PFSK-1 (cell line): ENCODE measurements around the gene KLHL40.

Experiments used
- FOXP2 ChIP-seq: optimal IDR thresholded peaks from 2 replicates; pipeline ENCODE3; 2011; ENCODE audit warnings: borderline replicate concordance, control low read depth, inconsistent platforms; ENCODE audit not compliant: insufficient read depth; ENCODE audit errors: extremely low read length, extremely low read depth
- POLR2AphosphoS5 ChIP-seq: IDR thresholded peaks from 2 replicates; pipeline ENCODE4 v1.6.1; 2012; ENCODE audit warnings: low read depth, mild to moderate bottlenecking, control low read depth, low read length, moderate library complexity
- SIN3A ChIP-seq: IDR thresholded peaks from 2 replicates; pipeline ENCODE4 v1.6.1; 2012; ENCODE audit warnings: mild to moderate bottlenecking, low read length, moderate library complexity, borderline replicate concordance; ENCODE audit not compliant: insufficient read depth
- TAF1 ChIP-seq: IDR thresholded peaks from 2 replicates; pipeline ENCODE4 v1.6.1; 2012; ENCODE audit warnings: low read length, control low read depth, borderline replicate concordance; ENCODE audit not compliant: insufficient read depth
- TF ChIP-seq, protein P1 (sequence below), 2 experiments: IDR thresholded peaks; 2 replicates each; pipeline versions ENCODE4 v1.6.1 to v1.8.0; 2011 to 2012; ENCODE audit warnings: low read depth in 2 of 2, low read length in 2 of 2, control low read depth in 1 of 2, inconsistent platforms in 1 of 2, mild to moderate bottlenecking in 1 of 2, moderate library complexity in 1 of 2; ENCODE audit not compliant: insufficient read depth in 1 of 2

Gene KLHL40

DNA sequence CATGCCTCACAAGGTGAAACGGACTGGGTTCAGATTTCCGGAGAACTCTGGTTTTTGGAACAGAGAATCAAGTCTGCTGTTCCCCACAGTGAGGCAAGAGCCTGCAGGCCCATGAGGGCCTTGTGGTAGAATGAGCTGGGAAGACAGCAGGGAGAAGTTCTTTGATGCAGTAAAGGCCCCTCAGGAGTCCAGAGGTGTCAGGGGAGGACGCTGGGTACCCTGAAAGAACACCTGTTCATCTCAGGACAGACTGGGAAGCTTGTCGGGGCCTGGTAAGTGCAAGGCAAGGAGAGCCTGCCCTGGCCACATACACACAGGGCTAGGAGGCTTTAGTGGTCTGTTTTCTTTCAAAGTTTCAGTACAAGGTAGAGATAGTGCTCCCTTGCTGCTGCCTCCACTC is 35.6 kb upstream of the KLHL40 start:
- TF ChIP-seq FOXP2 (no peak), TAF1 (no peak), POLR2AphosphoS5 (no peak), SIN3A (no peak)
- TF ChIP-seq, protein P1, sequence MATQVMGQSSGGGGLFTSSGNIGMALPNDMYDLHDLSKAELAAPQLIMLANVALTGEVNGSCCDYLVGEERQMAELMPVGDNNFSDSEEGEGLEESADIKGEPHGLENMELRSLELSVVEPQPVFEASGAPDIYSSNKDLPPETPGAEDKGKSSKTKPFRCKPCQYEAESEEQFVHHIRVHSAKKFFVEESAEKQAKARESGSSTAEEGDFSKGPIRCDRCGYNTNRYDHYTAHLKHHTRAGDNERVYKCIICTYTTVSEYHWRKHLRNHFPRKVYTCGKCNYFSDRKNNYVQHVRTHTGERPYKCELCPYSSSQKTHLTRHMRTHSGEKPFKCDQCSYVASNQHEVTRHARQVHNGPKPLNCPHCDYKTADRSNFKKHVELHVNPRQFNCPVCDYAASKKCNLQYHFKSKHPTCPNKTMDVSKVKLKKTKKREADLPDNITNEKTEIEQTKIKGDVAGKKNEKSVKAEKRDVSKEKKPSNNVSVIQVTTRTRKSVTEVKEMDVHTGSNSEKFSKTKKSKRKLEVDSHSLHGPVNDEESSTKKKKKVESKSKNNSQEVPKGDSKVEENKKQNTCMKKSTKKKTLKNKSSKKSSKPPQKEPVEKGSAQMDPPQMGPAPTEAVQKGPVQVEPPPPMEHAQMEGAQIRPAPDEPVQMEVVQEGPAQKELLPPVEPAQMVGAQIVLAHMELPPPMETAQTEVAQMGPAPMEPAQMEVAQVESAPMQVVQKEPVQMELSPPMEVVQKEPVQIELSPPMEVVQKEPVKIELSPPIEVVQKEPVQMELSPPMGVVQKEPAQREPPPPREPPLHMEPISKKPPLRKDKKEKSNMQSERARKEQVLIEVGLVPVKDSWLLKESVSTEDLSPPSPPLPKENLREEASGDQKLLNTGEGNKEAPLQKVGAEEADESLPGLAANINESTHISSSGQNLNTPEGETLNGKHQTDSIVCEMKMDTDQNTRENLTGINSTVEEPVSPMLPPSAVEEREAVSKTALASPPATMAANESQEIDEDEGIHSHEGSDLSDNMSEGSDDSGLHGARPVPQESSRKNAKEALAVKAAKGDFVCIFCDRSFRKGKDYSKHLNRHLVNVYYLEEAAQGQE (IDR thresholded peaks at IDR 0.05; ENCODE audit: insufficient read depth in 1 of 2, low read depth in 2 of 2, low read length in 2 of 2): no peak

DNA sequence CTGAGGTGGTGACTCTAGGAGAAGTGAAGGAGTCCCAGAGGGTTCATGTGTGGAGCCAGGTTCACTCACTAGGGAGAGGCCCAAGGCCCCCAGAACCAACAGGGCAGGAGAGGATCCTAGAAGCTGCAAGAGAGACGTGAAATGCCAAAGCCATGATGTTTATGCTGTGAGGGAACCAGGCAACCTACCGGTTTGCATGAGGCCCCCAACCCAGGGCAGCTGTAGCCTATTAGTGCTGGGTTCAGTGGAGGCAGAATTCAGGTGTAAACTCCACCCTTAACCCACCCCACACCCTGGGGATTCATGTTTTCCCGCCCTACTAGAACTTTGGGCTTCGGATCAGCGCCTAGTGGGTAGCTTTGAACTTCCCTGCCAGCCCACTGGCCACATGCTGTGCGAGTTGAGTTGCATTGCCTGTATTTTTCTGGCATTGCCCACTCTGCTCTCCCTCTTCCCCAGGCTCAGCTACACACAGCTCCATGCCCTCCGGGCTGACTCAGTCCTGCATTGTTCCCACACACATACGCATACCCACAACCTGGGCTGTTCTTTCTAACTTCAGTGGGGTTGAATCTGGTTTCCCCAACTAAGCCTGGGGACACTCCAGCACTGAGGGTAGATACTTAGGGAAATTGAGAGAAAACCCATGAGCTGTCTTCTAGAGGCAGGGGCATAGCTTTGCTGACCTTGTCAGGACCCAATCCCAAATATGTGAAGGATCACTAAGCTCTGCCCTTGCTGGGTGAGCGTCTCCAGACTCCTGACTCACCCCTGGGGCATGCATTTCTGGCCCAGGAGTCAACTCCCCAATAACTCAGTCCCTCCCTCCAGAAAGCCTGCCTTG is 33.9 kb upstream of the KLHL40 start:
- TF ChIP-seq, protein P1 (IDR thresholded peaks at IDR 0.05; ENCODE audit: insufficient read depth in 1 of 2, low read depth in 2 of 2, low read length in 2 of 2): no peak
- TF ChIP-seq SIN3A (no peak), POLR2AphosphoS5 (no peak), FOXP2 (no peak), TAF1 (no peak)

DNA sequence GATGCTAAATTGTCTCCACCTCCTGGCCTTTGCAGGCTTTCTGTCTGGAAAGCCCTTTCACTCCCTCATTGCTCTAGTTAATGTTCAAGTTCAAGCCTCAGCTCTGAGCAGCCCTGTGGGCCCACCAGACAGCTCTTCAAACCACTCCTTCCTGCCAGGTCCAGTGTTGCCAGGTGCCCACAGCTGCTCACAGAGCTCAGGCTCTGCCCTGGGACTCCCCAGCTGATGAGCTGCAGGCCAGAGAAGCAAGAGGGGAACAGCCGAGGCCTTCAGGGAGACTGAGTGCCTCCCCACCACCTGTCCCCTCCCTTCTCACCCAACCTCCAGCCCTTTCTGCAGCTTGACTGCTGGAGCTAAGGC is 33.1 kb upstream of the KLHL40 start:
- no peak for TF ChIP-seq SIN3A
- TF ChIP-seq TAF1: no peak
- TF ChIP-seq FOXP2: no peak
- no peak for TF ChIP-seq POLR2AphosphoS5
- TF ChIP-seq, protein P1 (IDR thresholded peaks at IDR 0.05; ENCODE audit: insufficient read depth in 1 of 2, low read depth in 2 of 2, low read length in 2 of 2): no peak

DNA sequence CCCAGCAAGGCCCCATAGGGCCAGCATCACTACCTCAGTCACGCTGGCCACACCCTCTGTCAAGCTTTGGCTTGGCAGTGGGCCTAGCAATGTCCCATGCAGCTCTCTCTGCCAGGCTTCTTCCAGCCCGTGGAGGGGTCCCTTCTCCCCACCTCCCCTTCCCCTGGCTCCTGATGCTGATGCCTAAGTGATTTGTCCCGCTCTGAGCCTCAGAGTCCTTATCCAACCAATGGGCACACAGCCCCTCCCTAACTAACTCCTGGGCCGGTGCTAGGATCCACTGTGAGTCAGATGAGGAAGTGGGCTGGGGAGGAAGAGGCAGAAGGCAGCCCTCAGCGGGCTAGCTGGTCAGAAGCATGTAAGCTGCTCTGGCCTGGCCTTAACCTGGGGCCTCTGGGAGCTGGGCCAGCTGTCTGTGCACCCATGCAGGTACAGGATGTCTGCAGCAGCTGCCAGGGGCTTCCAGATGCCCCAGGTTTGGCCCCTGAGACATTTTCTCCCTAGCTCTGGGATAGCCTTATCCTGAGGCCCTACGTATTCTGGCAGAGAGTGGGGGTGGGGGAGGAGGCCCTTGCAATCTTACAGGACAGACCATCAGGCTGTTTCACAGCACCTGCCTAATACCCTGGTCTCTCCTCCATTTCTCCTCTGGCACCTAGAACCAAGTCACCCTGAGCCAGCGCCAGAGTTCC is 32.6 kb upstream of the KLHL40 start:
- TF ChIP-seq POLR2AphosphoS5 (peak; percentile 91), FOXP2 (no peak), TAF1 (peak; percentile 55; the same call in 1 of the 2 replicates), SIN3A (no peak)
- TF ChIP-seq, protein P1 (IDR thresholded peaks at IDR 0.05; ENCODE audit: insufficient read depth in 1 of 2, low read depth in 2 of 2, low read length in 2 of 2): no peak
